ENCODE results near the gene VPS13A.

- no peak for TF ChIP-seq ZNF672 (CRISPR knock-in tag; IDR thresholded peaks at IDR 0.05)
- TF ChIP-seq NR1H2 (CRISPR knock-in tag; IDR thresholded peaks at IDR 0.05; ENCODE audit: borderline replicate concordance, low read depth), result no peak
- no peak for TF ChIP-seq GTF2F1 (IDR thresholded peaks at IDR 0.05; ENCODE audit: low read length)
- no peak for TF ChIP-seq ZMAT3 (CRISPR knock-in tag; conservative IDR thresholded peaks at IDR 0.05)
- TF ChIP-seq ZNF260 (CRISPR knock-in tag; IDR thresholded peaks at IDR 0.05; ENCODE audit: borderline replicate concordance, low read depth), result no peak
- TF ChIP-seq CTCF (CRISPR knock-in tag; IDR thresholded peaks at IDR 0.05), result no peak
- TF ChIP-seq DMTF1 (CRISPR knock-in tag; IDR thresholded peaks at IDR 0.05), result no peak
- no peak for TF ChIP-seq ZKSCAN5 (CRISPR knock-in tag; IDR thresholded peaks at IDR 0.05)
Measured at GRCh38 chr9:77399964-77400363, 222.6 kb downstream of the VPS13A start.

All from HepG2 (cell line).